GM21576 (cell line): ENCODE data around the gene LGALS1.

Experiments used
- ATAC-seq: cut with Tn5 transposase; IDR thresholded peaks from one replicate; pipeline ENCODE4 v1.9.1; 2021; ENCODE audit warnings: mild to moderate bottlenecking, moderate library complexity; ENCODE audit not compliant: unreplicated experiment

Gene LGALS1

GRCh38 chr22:37674951-37675929, at the start of gene LGALS1:
TSS of gene LGALS1 (plus strand) at chr22:37675636. CDS start at chr22:37675703, 67 bp downstream.
- ATAC-seq = peak; percentile 52

- no peak for ATAC-seq
These were observed 49.7 kb upstream of the LGALS1 start for GRCh38 chr22:37625737-37626136.

GRCh38 chr22:37626144-37626543, 49.3 kb upstream of the LGALS1 start:
- no peak for ATAC-seq

- no peak for ATAC-seq
These were observed 48.8 kb upstream of the LGALS1 start for GRCh38 chr22:37626556-37627075.

DNA sequence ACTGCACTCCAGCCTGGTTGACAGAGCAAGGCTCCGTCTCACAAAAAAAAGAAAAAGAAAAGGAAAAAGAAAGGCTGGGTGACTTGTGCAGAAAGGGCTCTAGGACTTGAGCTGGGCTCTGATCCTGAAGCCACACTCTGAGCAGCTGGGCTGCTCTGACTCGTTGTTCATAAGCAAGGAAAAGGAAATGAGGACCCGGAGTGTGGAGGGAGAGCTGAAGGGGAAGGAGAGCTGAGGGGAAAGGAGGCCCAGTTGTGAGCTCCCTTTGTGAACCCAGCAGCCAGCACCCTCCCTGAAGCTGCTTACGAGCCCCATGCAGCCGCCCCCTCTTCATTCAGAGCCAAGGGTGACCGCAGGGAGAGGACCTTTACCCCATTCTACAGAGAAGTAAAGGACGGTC, 48.3 kb upstream of the LGALS1 start:
- ATAC-seq = no peak

GRCh38 chr22:37627545-37627944, 47.9 kb upstream of the LGALS1 start:
- no peak for ATAC-seq

GRCh38 chr22:37628830-37629229, 46.6 kb upstream of the LGALS1 start:
- no peak for ATAC-seq

DNA sequence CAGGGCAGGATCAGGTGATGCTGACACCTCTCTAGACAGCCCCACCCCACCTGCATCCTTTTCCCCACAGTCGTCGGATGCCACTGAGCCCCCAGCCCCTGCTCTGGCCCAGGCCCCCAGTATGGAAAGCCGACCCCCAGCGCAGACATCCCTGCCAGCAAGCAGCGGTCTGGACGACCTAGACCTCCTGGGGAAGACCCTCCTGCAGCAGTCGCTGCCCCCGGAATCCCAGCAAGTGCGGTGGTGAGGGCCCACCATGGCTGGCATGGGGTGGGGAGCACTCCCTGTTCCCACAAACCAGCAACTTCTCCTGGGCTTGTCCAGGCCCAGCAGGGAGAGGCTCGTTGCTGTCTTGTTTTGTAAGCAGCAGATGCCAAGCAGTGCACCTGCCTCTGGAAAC, 45.5 kb upstream of the LGALS1 start:
- ATAC-seq = no peak

DNA sequence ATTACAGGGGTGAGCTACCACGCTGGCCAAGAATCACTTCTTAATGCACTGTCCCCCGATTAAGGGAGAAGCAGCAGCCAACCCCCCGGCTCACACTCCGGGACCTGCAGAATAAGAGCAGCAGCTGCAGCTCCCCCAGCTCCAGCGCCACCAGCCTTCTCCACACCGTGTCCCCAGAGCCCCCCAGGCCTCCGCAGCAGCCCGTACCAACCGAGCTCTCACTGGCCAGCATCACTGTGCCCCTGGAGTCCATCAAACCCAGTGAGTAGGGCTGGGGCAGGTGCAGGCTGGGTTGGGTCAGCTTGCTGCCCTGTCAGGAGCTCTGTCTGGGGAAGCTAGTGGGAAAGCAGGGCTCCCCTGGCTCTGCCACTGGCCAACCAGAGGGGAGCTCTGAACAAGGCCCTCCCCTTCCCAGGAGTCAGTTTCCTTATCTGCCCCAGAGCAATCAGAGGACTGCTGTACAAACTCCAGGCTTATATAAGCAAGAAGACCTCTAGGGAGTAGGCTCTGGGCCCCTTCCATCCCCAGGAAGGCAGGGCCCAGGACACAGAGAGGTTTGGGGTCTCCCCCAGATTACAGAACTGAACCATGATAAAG, 44.5 kb upstream of the LGALS1 start:
- ATAC-seq = no peak

DNA sequence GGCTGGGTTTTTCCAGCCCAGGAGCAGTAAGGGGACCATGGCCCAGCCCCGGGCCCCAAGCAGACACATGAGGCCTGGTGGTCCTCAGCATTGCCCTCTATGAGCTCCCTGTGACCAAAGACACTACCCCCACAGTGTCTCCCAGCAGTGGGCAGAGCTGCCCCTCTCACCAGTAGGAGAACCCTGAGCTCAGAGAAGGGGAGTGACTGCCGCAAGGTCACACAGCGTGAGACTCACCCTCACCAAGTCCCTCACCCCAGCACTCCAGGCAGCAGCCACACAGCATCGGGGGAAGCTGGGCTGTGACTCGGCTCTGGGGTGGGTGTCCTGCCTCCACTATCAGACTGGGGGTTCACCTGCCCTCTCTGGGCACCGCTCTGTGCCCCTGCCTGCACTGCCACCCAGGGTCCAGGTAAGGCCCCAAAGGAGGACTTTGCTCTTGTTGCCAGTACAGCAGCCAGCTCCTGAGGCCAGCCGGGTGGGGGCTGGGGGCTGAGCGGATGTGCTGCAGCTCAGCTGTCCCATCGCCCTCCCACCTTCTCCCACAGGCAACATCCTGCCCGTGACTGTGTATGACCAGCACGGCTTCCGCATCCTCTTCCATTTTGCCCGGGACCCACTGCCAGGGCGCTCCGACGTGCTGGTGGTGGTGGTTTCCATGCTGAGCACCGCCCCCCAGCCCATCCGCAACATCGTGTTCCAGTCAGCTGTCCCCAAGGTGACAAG, 43.8 kb upstream of the LGALS1 start:
- ATAC-seq = no peak

- no peak for ATAC-seq
These were observed 43.0 kb upstream of the LGALS1 start for GRCh38 chr22:37632174-37633088.

DNA sequence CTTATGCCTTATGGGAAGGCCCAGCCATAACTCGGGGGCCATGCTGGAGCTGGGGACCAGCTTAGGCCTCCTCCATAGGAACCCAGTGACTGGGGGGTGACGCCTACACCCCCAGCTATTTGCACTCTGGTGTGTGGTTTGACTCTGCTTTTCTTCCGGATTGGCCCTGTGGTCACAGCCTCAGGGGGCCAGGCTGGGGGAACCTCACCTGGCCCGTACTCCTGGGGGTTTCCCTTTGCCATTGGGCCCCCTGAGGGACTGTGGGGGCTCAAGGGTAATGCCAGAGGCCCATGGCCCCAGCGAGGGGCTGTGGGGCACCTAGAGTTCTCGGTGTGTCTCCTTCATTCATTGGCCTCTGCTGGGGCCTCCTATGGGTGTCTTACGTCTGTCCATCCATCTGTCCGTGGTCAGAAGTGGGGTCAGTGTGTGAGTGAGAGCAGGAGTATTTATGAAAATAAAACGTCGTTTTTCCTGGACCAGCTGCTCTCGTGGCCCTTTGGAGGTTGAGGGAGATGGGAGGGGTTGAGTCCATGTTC, 42.3 kb upstream of the LGALS1 start:
- peak; percentile 40 for ATAC-seq

DNA sequence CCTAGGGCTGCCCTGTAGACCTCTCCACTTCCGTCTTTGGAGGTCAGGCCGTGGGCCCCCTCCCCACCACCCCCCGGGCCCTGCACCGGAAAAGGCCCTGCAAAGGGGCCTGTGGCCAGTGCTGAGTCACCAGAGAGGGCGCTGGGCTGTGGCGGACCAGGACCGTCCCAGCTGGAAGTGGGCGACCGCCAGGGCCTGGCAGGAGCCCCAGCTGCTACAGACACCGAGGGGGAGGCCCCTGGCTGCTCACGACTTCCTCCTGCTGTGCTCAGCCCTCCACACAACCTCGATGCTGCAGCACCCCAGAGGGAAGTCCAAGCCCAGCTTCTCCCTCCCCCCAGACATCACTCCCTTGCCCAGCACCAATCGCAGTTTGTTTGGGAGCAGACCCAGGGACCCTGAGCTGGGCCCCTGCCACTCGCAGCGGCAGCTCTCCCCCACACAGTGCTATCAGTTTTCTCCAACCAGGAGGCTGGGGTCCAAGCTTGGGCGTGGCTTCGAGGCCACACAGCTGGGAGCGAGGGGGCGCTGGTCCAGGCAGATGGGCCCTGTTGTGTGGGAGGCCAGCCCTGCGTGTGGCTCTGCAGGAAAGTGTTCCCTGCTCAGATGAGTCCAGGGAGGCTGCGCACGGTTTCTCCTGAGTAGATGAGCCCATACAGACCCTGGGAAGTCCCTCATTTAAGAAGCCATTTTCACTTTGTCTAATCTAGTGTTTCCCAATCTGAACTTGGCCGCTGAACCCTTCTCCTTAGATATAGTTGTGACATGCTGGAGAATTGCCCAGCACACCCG, 41.6 kb upstream of the LGALS1 start:
- peak; percentile 40 for ATAC-seq

DNA sequence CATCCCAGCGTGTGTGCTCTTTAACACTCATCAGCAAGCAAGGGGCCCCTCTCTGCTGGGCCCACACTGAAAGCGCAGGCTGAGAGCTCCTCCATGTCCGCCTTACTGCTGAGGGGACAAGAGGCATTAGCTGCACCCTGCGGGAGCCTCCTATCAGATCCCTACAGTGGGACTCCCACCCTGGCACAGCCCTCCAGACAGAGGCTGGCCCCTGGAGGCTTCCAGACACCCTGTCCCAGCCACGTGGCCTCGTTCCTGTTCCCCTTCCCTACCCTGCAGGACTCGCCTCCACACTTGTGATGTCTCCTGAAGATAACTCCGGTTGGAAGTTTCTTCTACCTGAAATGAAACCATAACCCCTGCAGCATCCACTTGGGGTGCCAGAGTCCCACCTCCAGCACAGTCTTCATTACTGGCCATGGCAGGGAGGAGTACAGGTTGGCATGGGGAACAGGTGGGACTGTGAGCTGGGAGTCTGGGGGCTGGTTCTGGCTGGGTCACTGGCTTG, 41.0 kb upstream of the LGALS1 start:
- ATAC-seq = no peak

GRCh38 chr22:37635157-37635556, 40.3 kb upstream of the LGALS1 start:
- ATAC-seq = no peak

DNA sequence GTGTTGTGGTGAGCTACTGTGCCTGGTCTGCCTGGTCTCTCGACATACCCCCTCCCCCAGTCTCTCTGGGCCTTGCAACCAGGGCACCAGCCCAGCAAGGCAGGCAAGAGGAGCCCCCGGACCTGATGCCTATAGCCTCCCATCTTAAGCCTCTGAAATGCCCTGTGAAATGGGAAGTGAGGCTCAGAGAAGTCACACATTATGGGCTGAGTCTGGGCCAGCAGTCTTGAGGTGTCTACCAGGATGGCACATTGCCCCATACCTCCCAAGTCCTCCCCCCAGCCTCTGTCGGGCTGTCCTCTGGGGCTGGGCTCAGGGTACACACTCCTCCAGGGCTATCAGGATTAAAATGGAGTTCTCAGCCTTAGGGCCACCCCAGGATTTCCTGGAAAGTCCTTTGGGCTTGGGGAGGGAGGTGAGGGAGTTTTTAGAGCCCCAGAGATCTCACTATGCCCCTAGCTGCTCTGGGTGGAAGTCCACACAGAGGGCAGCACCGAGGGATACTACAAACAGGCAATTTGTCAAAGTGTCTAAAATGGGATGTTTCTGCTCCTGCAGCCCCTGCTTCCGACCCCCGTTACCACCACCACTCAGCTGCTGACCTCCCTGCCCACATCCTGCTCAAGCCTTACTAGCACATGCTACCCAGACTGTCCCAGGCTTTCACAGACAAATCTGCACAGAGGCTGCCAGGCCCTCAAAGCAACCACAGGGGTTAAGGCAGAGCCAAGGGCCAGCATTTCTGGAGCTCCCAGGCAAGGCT, 39.1 kb upstream of the LGALS1 start:
- no peak for ATAC-seq

DNA sequence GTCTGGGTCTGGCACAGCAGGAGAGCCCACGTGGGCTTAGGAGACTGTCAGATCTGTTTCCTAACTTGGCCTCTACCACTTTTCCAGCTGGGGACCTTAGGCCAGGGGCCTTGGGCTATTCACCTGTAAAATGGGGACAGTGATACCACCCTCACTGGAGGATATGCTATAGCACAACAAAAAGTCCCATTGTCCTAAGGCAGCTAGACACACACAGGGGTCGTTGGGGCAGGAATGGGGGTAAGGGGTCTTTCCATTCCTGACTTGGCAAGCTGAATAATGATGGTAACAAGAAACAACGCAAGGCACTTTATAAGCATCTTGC, 38.5 kb upstream of the LGALS1 start:
- ATAC-seq = no peak

DNA sequence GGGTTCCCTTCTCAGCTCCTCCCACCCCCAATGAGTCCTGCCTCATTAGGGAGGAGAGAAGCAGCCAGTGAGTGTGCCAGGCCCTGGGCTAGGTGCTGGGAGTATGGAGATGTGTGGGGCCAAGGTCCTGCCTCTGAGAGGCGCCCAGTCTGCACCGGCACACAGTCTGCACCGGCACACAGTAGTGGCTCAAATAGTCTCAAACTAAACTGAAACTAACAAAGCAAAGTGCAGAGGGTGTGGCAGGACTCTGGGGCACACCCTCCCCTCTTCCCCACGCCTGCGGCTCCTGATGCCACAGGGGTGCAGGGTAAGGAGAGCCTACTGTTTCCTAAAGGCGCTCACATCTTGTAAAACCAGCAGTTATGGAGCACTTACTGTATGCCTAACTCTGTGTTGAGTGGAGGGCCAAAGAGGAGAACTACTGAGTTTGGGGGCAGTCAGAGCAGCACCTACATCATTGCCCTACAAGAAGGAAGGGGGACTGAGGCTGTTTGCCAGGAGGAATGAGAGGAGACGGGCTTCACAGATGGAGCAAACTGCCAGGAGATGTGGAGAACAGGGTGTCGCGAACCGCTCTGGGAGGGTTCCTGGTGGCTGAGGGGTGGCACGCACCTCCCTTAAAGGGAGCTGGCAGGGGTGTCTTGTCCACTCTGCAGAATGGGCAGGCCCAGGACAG, 36.9 kb upstream of the LGALS1 start:
- ATAC-seq = no peak
